Ishikawa (cell line): ENCODE results near the gene HRAS.

Source experiments
- CEBPB ChIP-seq: IDR thresholded peaks from 2 replicates; pipeline ENCODE4 v1.6.1; 2012
- CREB1 ChIP-seq: IDR thresholded peaks from 2 replicates; pipeline ENCODE4 v1.6.1; 2012; ENCODE audit warnings: low read depth
- EGR1 ChIP-seq: IDR thresholded peaks from 2 replicates; pipeline ENCODE4 v1.6.1; 2012
- EP300 ChIP-seq: IDR thresholded peaks from 2 replicates; pipeline ENCODE4 v1.6.1; 2012; ENCODE audit warnings: borderline replicate concordance
- FOXM1 ChIP-seq: IDR thresholded peaks from 2 replicates; pipeline ENCODE4 v1.6.1; 2012; ENCODE audit warnings: low read depth, borderline replicate concordance
- NFIC ChIP-seq: IDR thresholded peaks from 2 replicates; pipeline ENCODE4 v1.6.1; 2012
- RAD21 ChIP-seq: IDR thresholded peaks from 2 replicates; pipeline ENCODE4 v1.6.1; 2012; ENCODE audit warnings: low read depth
- TAF1 ChIP-seq: IDR thresholded peaks from 2 replicates; pipeline ENCODE4 v1.6.1; 2012; ENCODE audit warnings: low read depth, mild to moderate bottlenecking
- TCF12 ChIP-seq: IDR thresholded peaks from 2 replicates; pipeline ENCODE4 v1.6.1; 2012; ENCODE audit warnings: low read depth
- TEAD4 ChIP-seq: IDR thresholded peaks from 2 replicates; pipeline ENCODE4 v1.6.1; 2012
- YY1 ChIP-seq: IDR thresholded peaks from 2 replicates; pipeline ENCODE4 v1.6.1; 2012; ENCODE audit warnings: low read depth
- ZBTB7A ChIP-seq: IDR thresholded peaks from 2 replicates; pipeline ENCODE4 v1.6.1; 2012; ENCODE audit warnings: low read depth
- TF ChIP-seq, protein P1 (sequence below): IDR thresholded peaks from 2 replicates; pipeline ENCODE4 v1.6.1; 2012
- TF ChIP-seq, protein P2 (sequence below): IDR thresholded peaks from 2 replicates; pipeline ENCODE4 v1.6.1; 2012
- TF ChIP-seq, protein P3 (sequence below): IDR thresholded peaks from 2 replicates; pipeline ENCODE4 v1.6.1; 2012; ENCODE audit warnings: low read depth, mild to moderate bottlenecking

The HRAS gene

DNA sequence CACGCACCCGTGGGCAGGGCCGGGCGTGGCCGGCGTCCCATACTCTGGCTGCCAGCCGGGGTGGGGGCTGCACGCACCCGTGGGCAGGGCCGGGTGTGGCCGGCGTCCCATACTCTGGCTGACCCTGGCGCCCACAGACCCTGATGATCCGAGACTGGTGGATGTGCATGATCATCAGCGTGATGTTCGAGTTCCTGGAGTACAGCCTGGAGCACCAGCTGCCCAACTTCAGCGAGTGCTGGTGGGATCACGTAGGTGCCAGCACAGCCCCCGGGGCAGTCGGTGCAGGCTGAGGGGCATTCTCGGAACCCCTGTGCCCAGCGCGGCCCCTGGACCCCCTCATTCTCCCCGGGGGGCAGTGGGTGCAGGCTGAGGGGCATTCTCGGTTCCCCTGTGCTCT lies 47.3 kb downstream of the HRAS start:
- TF ChIP-seq, protein P1, sequence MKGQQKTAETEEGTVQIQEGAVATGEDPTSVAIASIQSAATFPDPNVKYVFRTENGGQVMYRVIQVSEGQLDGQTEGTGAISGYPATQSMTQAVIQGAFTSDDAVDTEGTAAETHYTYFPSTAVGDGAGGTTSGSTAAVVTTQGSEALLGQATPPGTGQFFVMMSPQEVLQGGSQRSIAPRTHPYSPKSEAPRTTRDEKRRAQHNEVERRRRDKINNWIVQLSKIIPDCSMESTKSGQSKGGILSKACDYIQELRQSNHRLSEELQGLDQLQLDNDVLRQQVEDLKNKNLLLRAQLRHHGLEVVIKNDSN = no peak
- no peak for TF ChIP-seq TEAD4
- TF ChIP-seq FOXM1 = no peak

DNA sequence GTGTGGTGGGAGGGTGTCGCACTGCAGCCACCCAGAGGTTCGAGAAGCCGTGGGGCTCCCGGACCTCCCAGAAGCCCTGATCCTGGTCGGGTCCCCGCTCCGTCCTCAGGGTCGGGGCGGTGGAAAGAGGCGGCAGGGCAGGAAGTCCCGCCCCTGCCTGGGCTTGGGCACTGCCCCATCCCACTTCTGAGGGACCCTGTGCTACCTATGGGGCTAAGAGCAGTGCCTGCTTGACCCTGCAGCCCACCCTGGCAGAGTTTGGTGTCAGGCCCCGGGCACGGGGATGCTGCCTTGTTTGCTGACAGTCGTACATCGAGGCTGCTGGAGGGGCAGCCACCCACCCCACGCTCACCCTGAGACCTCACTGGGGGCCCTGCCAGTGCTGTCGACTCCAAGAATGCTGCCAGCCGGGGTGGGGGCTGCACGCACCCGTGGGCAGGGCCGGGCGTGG lies 47.8 kb downstream of the HRAS start:
- TF ChIP-seq, protein P1 = no peak
- TF ChIP-seq NFIC (no peak), CREB1 (no peak), TAF1 (no peak), CEBPB (no peak), EP300 (no peak), RAD21 (no peak)
- TF ChIP-seq, protein P2, sequence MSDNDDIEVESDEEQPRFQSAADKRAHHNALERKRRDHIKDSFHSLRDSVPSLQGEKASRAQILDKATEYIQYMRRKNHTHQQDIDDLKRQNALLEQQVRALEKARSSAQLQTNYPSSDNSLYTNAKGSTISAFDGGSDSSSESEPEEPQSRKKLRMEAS = no peak
- TF ChIP-seq, protein P3, sequence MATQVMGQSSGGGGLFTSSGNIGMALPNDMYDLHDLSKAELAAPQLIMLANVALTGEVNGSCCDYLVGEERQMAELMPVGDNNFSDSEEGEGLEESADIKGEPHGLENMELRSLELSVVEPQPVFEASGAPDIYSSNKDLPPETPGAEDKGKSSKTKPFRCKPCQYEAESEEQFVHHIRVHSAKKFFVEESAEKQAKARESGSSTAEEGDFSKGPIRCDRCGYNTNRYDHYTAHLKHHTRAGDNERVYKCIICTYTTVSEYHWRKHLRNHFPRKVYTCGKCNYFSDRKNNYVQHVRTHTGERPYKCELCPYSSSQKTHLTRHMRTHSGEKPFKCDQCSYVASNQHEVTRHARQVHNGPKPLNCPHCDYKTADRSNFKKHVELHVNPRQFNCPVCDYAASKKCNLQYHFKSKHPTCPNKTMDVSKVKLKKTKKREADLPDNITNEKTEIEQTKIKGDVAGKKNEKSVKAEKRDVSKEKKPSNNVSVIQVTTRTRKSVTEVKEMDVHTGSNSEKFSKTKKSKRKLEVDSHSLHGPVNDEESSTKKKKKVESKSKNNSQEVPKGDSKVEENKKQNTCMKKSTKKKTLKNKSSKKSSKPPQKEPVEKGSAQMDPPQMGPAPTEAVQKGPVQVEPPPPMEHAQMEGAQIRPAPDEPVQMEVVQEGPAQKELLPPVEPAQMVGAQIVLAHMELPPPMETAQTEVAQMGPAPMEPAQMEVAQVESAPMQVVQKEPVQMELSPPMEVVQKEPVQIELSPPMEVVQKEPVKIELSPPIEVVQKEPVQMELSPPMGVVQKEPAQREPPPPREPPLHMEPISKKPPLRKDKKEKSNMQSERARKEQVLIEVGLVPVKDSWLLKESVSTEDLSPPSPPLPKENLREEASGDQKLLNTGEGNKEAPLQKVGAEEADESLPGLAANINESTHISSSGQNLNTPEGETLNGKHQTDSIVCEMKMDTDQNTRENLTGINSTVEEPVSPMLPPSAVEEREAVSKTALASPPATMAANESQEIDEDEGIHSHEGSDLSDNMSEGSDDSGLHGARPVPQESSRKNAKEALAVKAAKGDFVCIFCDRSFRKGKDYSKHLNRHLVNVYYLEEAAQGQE = no peak

DNA sequence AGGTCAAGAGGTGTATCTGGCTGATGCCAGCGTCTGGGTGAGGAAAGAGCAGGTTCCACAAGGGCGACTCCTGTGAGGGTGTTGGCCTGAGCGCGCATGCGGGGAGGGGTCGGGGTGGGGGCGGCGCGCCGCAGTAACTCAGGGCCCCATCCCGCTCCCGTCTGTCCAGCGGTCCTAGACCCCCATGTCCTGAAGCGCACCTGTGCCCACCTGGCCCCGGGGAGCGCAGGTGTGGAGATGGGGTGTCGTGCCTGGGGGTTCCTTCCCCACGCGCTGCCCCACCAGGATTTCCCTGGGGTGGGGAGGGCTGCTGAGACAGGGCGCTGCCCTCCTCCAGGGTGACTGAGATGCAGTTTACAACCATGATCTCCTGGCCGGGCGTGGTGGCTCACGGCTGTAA lies 49.2 kb downstream of the HRAS start:
- TF ChIP-seq NFIC (no peak), TAF1 (no peak), CEBPB (no peak), RAD21 (no peak), ZBTB7A (no peak), TEAD4 (no peak), EGR1 (no peak), CREB1 (no peak), TCF12 (no peak), FOXM1 (no peak), EP300 (no peak)
- TF ChIP-seq, protein P3 = no peak
- TF ChIP-seq, protein P2 = no peak
- TF ChIP-seq, protein P1 = no peak

DNA sequence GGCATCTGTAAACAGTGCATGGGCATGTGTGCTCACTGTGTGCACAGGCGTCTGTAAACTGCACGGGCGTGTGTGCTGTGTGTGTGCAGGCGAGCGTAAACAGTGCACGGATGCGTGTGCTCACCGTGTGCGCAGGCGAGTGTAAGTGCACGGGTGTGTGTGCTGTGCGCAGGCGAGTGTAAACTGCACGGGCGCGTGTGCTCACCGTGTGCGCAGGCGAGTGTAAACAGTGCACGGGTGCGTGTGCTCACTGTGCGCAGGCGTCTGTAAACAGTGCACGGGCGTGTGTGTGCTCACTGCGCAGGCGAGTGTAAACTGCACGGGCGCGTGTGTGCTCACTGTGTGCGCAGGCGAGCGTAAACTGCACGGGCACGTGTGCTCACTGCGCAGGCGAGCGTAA lies 50.8 kb downstream of the HRAS start:
- TF ChIP-seq CEBPB (no peak), EGR1 (no peak), NFIC (no peak), FOXM1 (no peak), CREB1 (no peak), TCF12 (no peak), ZBTB7A (no peak), YY1 (no peak), RAD21 (no peak), TAF1 (no peak), TEAD4 (no peak), EP300 (no peak)
- TF ChIP-seq, protein P1 = no peak
- TF ChIP-seq, protein P3 = no peak
- TF ChIP-seq, protein P2 = no peak
